GM12878 (cell line): ENCODE measurements around the gene SEMG1.

ENCODE experiments used
- ATF2 ChIP-seq: IDR thresholded peaks from 2 replicates; pipeline ENCODE4 v1.6.1; 2012; ENCODE audit warnings: low read length, inconsistent platforms
- CHD1 ChIP-seq: IDR thresholded peaks from 2 replicates; pipeline ENCODE4 v1.6.1; 2012; ENCODE audit warnings: low read depth, low read length, improper control_type of control experiment
- CHD2 ChIP-seq: IDR thresholded peaks from 2 replicates; pipeline ENCODE4 v1.6.1; 2011; ENCODE audit warnings: low read depth, low read length, improper control_type of control experiment, borderline replicate concordance
- CREB1 ChIP-seq: IDR thresholded peaks from 2 replicates; pipeline ENCODE4 v1.6.1; 2012; ENCODE audit warnings: low read depth, mild to moderate bottlenecking, inconsistent platforms
- CTCF ChIP-seq, 3 experiments: IDR thresholded peaks in 2 of 3; conservative IDR thresholded peaks in 1 of 3; 2 replicates each; pipeline ENCODE4 v1.5.1; 2011; ENCODE audit warnings: low read depth in 3 of 3, low read length in 3 of 3, mild to moderate bottlenecking in 3 of 3, control low read depth in 2 of 3, moderate library complexity in 2 of 3, inconsistent platforms in 1 of 3, mixed read lengths in 1 of 3; ENCODE audit not compliant: control insufficient read depth in 2 of 3, insufficient read depth in 1 of 3; ENCODE audit errors: extremely low read depth in 1 of 3
- HDAC2 ChIP-seq: fragments of 200-600 bp; sonication (generic); IDR thresholded peaks from 2 replicates; pipeline ENCODE4 v1.6.1; 2017
- IRF3 ChIP-seq: fragments of 450-650 bp; IDR thresholded peaks from 2 replicates; pipeline ENCODE4 v1.6.1; 2014; ENCODE audit warnings: mild to moderate bottlenecking
- MAX ChIP-seq: IDR thresholded peaks from 2 replicates; pipeline ENCODE4 v1.6.1; 2012; ENCODE audit warnings: low read depth, low read length, improper control_type of control experiment
- MEF2A ChIP-seq: IDR thresholded peaks from 2 replicates; pipeline ENCODE4 v1.6.1; 2011; ENCODE audit warnings: low read depth, mild to moderate bottlenecking, low read length, moderate library complexity; ENCODE audit not compliant: insufficient read depth
- POLR2AphosphoS5 ChIP-seq: IDR thresholded peaks from 2 replicates; pipeline ENCODE4 v1.6.1; 2011; ENCODE audit warnings: mild to moderate bottlenecking, low read length, inconsistent platforms
- SREBF2 ChIP-seq: IDR thresholded peaks from 2 replicates; pipeline ENCODE4 v1.6.1; 2012; ENCODE audit warnings: mild to moderate bottlenecking, low read length
- STAT1 ChIP-seq: fragments of 450-650 bp; conservative IDR thresholded peaks from 2 replicates; pipeline ENCODE4 v1.6.1; 2014; ENCODE audit warnings: antibody characterized with exemption, mild to moderate bottlenecking

- no peak for TF ChIP-seq CTCF (IDR thresholded peaks at IDR 0.05 in 2 of 3, conservative IDR thresholded peaks at IDR 0.05 in 1 of 3; ENCODE audit: control insufficient read depth in 2 of 3, extremely low read depth in 1 of 3, insufficient read depth in 1 of 3, low read depth in 3 of 3, low read length in 3 of 3)
- no peak for TF ChIP-seq CREB1
- TF ChIP-seq MEF2A, result no peak
- no peak for TF ChIP-seq POLR2AphosphoS5
- no peak for TF ChIP-seq IRF3
- TF ChIP-seq MAX, result no peak
- no peak for TF ChIP-seq ATF2
- TF ChIP-seq CHD1, result no peak
- no peak for TF ChIP-seq HDAC2
- TF ChIP-seq CHD2, result no peak
- TF ChIP-seq SREBF2, result no peak
- no peak for TF ChIP-seq STAT1
Observed at GRCh38 chr20:45226287-45226686, 19.5 kb downstream of the SEMG1 start.
